ENCODE data around the gene PTPRK. TPM values are rescaled to one million over a fixed set of nuclear protein-coding genes. Genes with fewer than 3 reads are reported as not detected.
A peak's percentile ranks its signal among the peaks of the same experiment; 100 is the strongest.
"Not testable (repeated sequence)": the region's sequence is repeated elsewhere in the genome, so short reads cannot be mapped to it uniquely, and the experiment has no call there.

PTPRK gene
- total and polyA plus RNA-seq, 5 donors = 9.6 to 45.7 (median 42.7) TPM

- no peak for ATAC-seq
- Histone ChIP-seq H3K4me1 (ENCODE audit: control insufficient read depth, insufficient read depth, low read length) (no peaks in the 10 kb centered on the region), H3K9me3 (ENCODE audit: control insufficient read depth, low read length) (peaks cover 2% of the 10 kb centered on the region), H3K27ac (ENCODE audit: low read length) (no peak overlapping the region), H3K4me3 (ENCODE audit: low read length) (no peak overlapping the region), H3K27me3 (ENCODE audit: control insufficient read depth, insufficient read depth) (no peaks in the 10 kb centered on the region)
- DNase-seq = no peak
- intact Hi-C loops (cut with DNase I) = no loop called here
- 87% methylated on average over 7 of the region's 7 CpGs for WGBS
Measured at GRCh38 chr6:127933852-127934840, 586.3 kb downstream of the PTPRK start.

- no peaks in the 10 kb centered on the region for H3K4me1 ChIP-seq (ENCODE audit: control insufficient read depth, insufficient read depth, low read length)
- H3K4me3 ChIP-seq (ENCODE audit: low read length) = no peak overlapping the region
- intact Hi-C loops (cut with DNase I) = no loop called here
- 89% methylated on average over 1 of the region's 1 CpG for WGBS
- DNase-seq (no peak), ATAC-seq (no peak)
- no peak overlapping the region for H3K27ac ChIP-seq (ENCODE audit: low read length)
- H3K9me3 ChIP-seq (ENCODE audit: control insufficient read depth, low read length) = peaks cover 2% of the 10 kb centered on the region
- no peaks in the 10 kb centered on the region for H3K27me3 ChIP-seq (ENCODE audit: control insufficient read depth, insufficient read depth)
Measured at GRCh38 chr6:127933137-127933536, 587.3 kb downstream of the PTPRK start.

GRCh38 chr6:127932708-127933107 is 587.7 kb downstream of the PTPRK start:
- 78% methylated on average over 5 of the region's 5 CpGs for WGBS
- Histone ChIP-seq H3K4me3 (ENCODE audit: low read length) (no peak overlapping the region), H3K27ac (ENCODE audit: low read length) (no peak overlapping the region), H3K9me3 (ENCODE audit: control insufficient read depth, low read length) (peaks cover 2% of the 10 kb centered on the region), H3K4me1 (ENCODE audit: control insufficient read depth, insufficient read depth, low read length) (no peaks in the 10 kb centered on the region), H3K27me3 (ENCODE audit: control insufficient read depth, insufficient read depth) (no peaks in the 10 kb centered on the region)
- DNase-seq (no peak), ATAC-seq (no peak)
- intact Hi-C loops (cut with DNase I) = no loop called here

- H3K9me3 ChIP-seq (ENCODE audit: control insufficient read depth, low read length); H3K27ac ChIP-seq (ENCODE audit: low read length); H3K27me3 ChIP-seq (ENCODE audit: control insufficient read depth, insufficient read depth); H3K4me3 ChIP-seq (ENCODE audit: low read length); H3K4me1 ChIP-seq (ENCODE audit: control insufficient read depth, insufficient read depth, low read length); ATAC-seq; intact Hi-C loops (cut with DNase I): not testable (repeated sequence)
- peak in 1 of 3 donors; percentile 11 for DNase-seq
- WGBS = 90% methylated on average over 10 of the region's 10 CpGs
Measured at GRCh38 chr6:127926441-127926840, 594.0 kb downstream of the PTPRK start.

GRCh38 chr6:127924440-127924839 is 596.0 kb downstream of the PTPRK start:
- intact Hi-C loops (cut with DNase I) = no loop called here
- ATAC-seq = no peak
- Histone ChIP-seq H3K4me1 (ENCODE audit: control insufficient read depth, insufficient read depth, low read length) (no peaks in the 10 kb centered on the region), H3K4me3 (ENCODE audit: low read length) (no peak overlapping the region), H3K27me3 (ENCODE audit: control insufficient read depth, insufficient read depth) (no peaks in the 10 kb centered on the region), H3K27ac (ENCODE audit: low read length) (no peak overlapping the region), H3K9me3 (ENCODE audit: control insufficient read depth, low read length) (no peaks in the 10 kb centered on the region)
- WGBS = 67% methylated on average over 2 of the region's 2 CpGs
- no peak for DNase-seq

GRCh38 chr6:127924031-127924430 is 596.4 kb downstream of the PTPRK start:
- Histone ChIP-seq H3K27ac (ENCODE audit: low read length) (no peak overlapping the region), H3K4me3 (ENCODE audit: low read length) (no peak overlapping the region), H3K9me3 (ENCODE audit: control insufficient read depth, low read length) (no peaks in the 10 kb centered on the region), H3K27me3 (ENCODE audit: control insufficient read depth, insufficient read depth) (no peaks in the 10 kb centered on the region), H3K4me1 (ENCODE audit: control insufficient read depth, insufficient read depth, low read length) (no peaks in the 10 kb centered on the region)
- DNase-seq = no peak
- ATAC-seq = no peak
- intact Hi-C loops (cut with DNase I) = no loop called here

- Histone ChIP-seq H3K27ac (ENCODE audit: low read length) (no peak overlapping the region), H3K27me3 (ENCODE audit: control insufficient read depth, insufficient read depth) (no peaks in the 10 kb centered on the region), H3K9me3 (ENCODE audit: control insufficient read depth, low read length) (no peaks in the 10 kb centered on the region), H3K4me1 (ENCODE audit: control insufficient read depth, insufficient read depth, low read length) (no peaks in the 10 kb centered on the region), H3K4me3 (ENCODE audit: low read length) (no peak overlapping the region)
- intact Hi-C loops (cut with DNase I) = no loop called here
- ATAC-seq (no peak), DNase-seq (no peak)
- WGBS = 78% methylated on average over 2 of the region's 2 CpGs
Measured at GRCh38 chr6:127923135-127923534, 597.3 kb downstream of the PTPRK start.

GRCh38 chr6:127921982-127922381 is 598.4 kb downstream of the PTPRK start:
- Histone ChIP-seq H3K27ac (ENCODE audit: low read length) (no peak overlapping the region), H3K4me3 (ENCODE audit: low read length) (no peak overlapping the region), H3K4me1 (ENCODE audit: control insufficient read depth, insufficient read depth, low read length) (no peaks in the 10 kb centered on the region), H3K9me3 (ENCODE audit: control insufficient read depth, low read length) (no peaks in the 10 kb centered on the region), H3K27me3 (ENCODE audit: control insufficient read depth, insufficient read depth) (no peaks in the 10 kb centered on the region)
- ATAC-seq = no peak
- 92% methylated on average over 6 of the region's 6 CpGs for WGBS
- no peak for DNase-seq
- intact Hi-C loops (cut with DNase I) = no loop called here

GRCh38 chr6:127920804-127921203 is 599.6 kb downstream of the PTPRK start:
- 67% methylated on average over 3 of the region's 3 CpGs for WGBS
- intact Hi-C loops (cut with DNase I) = no loop called here
- Histone ChIP-seq H3K9me3 (ENCODE audit: control insufficient read depth, low read length) (no peaks in the 10 kb centered on the region), H3K27ac (ENCODE audit: low read length) (no peak overlapping the region), H3K4me3 (ENCODE audit: low read length) (no peak overlapping the region), H3K27me3 (ENCODE audit: control insufficient read depth, insufficient read depth) (no peaks in the 10 kb centered on the region), H3K4me1 (ENCODE audit: control insufficient read depth, insufficient read depth, low read length) (no peaks in the 10 kb centered on the region)
- DNase-seq (no peak), ATAC-seq (no peak)
